GM12873 (cell line): Measurements from ENCODE around the gene CHGA.

Experiments used
- TF ChIP-seq, protein P1 (sequence below): IDR thresholded peaks from 2 replicates; pipeline ENCODE4 v1.5.1; 2012; ENCODE audit warnings: low read depth, mild to moderate bottlenecking, moderate library complexity, low read length, control low read depth; ENCODE audit not compliant: insufficient read depth; ENCODE audit errors: missing control alignments

The CHGA gene

DNA sequence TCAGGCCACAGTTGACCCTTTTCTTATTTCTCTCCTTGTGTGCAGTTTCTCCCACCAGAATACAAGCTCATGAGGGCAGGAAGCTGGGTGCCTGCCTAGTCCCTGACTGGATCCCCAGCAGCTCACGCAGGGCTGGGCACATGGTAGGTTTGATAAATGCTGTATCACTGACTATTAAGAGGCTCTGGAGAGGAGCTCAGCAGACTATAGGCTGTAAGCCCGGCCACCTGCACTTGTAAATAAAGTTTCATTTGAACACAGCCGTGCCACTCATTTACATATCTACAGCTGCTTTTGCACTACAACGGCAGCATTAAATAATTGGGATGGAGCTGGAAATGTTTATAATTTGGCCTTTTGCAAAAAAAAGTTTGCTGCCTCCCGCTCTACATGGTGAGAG, 32.0 kb downstream of the CHGA start:
- TF ChIP-seq, protein P1, sequence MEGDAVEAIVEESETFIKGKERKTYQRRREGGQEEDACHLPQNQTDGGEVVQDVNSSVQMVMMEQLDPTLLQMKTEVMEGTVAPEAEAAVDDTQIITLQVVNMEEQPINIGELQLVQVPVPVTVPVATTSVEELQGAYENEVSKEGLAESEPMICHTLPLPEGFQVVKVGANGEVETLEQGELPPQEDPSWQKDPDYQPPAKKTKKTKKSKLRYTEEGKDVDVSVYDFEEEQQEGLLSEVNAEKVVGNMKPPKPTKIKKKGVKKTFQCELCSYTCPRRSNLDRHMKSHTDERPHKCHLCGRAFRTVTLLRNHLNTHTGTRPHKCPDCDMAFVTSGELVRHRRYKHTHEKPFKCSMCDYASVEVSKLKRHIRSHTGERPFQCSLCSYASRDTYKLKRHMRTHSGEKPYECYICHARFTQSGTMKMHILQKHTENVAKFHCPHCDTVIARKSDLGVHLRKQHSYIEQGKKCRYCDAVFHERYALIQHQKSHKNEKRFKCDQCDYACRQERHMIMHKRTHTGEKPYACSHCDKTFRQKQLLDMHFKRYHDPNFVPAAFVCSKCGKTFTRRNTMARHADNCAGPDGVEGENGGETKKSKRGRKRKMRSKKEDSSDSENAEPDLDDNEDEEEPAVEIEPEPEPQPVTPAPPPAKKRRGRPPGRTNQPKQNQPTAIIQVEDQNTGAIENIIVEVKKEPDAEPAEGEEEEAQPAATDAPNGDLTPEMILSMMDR, result no peak

DNA sequence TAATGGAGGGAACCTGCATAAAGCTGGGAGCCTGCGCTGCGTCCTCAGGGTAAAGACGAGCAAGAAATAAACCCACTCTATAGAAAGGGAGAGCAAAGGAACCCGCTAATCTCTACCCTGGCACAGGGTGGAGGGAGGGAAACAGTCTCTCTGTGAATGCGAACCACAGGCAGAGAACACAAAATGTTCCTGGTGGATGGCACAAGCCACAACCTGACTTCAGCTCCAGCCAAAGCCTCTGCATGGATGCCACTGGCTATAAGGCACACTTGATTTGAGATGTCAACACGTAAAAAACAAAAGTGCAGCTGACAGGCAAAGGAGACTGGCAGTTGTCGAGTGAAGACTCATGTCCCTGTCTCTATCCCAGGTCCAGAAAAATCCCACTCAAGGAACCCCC, 32.4 kb downstream of the CHGA start:
- TF ChIP-seq, protein P1, result no peak

DNA sequence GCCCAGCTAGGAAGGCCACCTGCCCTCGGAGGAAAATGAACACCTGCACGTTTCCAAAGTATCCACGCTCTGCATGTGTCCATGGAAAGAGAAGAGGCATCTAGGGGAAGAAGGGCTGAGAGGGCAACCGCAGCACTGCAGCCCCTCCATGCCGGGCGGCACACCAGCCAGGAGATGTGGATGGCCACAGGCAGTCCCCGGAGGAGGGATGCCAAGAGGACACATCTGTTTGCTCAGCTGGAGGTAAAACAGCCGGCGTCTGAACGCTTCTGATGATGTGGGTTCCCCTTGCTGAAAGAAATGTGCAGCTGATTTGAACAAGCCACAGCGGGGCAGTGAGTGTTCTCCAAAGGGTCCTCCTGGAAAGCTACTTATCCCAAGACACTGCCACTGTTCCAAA, 34.0 kb downstream of the CHGA start:
- TF ChIP-seq, protein P1, result no peak

DNA sequence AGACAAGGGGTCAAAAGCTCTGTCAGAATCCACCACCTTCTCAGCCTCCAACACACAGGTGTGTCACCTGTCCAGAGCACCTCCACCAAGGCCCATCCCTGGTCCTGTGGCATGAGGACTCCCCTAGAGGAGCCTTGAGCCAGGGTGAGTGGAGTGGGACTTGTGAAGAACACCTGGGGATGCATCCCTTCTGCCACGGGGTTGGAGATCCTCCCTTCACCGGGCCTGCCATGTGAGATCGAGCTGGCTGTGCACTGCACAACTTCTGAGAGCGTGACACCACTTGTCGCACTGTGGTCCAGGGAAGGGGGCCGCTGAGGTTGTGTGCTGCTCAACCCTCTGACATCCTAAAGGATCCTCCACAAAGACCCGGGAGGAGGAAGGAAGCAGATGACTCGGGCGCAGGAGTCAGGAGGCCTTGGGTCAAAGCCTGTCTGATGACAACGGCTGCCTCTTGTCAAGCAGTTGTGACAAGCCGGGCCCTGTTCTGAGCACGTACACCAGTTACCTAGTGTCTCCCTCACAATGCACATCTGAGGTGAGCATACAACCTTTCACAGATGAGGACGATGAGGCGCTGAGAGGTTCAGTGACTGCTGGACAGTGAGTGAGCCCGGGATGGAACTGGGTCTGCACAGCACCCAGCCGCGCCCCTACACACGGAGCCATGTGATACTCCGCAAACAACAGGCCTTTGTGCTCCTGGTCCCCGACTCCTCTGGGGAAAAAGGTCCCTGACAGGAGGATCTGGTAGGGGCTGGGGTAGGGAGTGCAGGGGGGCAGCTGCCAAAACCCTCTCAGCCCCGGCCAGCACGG, 35.6 kb downstream of the CHGA start:
- TF ChIP-seq, protein P1, result no peak

DNA sequence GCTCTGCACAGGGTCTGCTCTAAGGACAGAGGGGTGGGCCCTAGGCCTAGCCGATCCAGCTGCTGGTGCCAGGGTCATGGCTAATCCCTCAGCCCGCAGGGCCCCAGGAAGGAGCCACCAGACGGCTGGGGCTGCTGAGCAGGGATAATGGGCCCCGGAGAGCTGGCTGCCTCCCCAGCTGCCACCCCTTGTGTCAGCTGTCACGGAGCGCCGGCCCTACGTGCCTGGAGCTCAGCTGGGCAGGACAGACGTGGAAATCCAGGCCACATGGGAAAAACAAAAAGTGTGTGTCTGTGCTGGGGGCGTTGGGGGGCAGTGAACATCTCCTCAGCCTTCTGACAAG, 36.2 kb downstream of the CHGA start:
- TF ChIP-seq, protein P1, result no peak

DNA sequence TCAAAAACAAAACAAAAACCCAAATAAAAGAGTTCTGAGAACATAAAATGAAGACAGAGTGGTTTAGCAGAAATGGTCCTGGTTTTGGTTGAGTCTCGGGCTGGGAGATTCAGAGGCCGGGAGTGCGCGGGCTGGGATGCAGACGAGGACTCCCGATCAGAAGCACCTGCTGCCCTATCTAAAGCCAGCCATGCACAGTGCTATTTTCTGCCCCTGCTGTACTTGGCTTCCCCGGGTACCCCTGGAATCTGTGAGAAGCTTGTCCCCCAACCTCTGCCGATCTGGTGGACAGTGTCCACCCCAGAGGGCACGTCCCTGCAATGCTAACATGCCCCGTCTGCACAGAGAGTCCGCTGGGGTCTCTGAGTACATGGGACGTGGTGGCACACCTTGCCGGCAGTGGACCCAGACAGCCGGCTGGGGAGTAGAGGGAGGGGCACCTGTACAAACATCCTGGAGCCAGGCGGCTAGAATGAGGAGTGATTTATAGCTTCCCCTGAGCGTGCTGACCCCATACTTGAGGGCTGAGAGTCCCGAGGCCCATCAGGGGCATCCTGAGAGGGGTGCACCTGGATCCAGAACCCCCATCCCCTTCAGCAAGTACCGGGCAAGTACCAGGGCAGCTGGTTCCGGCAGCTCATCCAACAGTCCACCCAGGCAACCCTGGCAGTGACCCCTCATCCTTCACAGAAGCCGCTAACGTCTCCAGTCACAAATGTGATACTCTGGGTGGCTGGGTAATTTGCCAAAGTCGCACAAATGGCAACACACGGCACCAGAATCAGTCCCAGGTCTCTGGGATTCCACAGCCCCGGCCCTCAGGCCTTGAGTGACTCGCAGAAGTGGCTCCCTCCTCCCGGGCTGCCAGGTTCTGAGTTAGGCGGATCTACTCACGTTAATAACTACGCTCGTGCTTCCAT, 37.1 kb downstream of the CHGA start:
- TF ChIP-seq, protein P1, result no peak
